EH (cell line): ENCODE data around the gene MMP15.
"Not testable (repeated sequence)": the region's sequence is repeated elsewhere in the genome, so short reads cannot be mapped to it uniquely, and the experiment has no call there.

ENCODE experiments used
- DNase-seq: peaks from one replicate; pipeline ENCODE4 v3.0.0-alpha.2; 2015; ENCODE audit warnings: low read depth

MMP15 gene

DNA sequence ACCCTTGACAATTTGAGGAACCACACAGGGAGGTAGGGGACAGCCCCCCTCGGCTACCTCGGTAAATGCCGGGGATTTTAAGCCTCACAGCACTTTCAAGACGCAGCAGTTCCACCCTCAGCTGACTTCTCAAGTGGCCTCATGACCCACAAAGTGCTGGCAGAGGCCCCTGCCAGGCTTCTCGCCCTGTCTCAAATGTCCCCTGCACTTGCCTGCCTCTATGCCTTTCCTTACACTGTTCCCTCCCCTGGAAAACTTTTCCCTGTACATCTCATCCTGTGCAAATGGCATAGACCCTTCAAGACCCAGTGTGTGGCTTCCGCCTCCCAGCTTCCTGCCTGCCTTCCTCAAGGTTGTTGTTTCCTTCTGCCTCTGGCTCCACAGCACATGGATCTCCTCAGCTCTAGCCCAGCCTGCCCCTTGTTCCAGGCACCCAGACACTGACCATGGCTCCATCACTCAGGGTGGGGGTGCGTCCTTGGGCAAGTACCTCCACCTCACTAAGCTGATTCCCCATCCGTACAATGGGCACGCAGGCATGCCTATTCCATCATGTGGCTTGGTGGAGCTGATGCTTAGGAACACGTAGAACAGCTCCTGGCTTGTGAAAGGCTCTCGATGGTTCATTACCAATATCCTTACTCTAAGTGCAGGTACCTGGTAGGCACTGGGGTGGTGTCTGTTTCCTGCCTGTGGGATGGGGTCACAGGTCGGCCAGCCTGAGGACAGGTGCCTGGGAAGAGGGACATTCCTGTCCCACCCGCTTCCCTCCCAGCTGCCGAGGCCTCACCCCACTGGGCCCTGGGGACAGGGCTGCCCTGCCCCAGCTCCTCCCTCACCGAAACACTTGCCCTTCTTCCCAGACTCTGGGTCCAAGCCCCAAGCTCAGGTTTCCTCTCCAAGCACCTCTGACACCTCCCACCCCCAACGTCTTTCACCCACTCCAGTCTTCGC is 24.0 kb downstream of the MMP15 start:
- DNase-seq: no peak

DNA sequence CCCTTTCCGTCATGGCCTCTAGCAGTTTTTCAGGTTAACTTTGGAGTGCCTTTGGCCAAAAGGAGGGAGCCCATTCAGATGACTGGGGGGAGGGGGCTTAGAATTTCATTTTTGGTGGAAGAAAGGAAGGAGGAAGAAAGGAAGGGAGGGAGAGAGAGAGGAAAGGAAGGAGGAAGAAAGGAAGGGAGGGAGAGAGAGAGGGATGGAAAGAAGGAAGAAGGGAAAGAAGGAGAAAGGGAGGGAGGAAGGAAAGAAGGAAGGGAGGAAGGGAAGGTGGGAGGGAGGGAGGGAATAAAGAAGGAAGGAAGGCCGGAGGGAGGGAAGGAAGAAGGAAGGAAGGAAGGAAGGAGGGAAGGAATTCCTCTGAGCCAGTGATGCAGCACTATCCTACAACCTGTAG is 25.7 kb downstream of the MMP15 start:
- no peak for DNase-seq

DNA sequence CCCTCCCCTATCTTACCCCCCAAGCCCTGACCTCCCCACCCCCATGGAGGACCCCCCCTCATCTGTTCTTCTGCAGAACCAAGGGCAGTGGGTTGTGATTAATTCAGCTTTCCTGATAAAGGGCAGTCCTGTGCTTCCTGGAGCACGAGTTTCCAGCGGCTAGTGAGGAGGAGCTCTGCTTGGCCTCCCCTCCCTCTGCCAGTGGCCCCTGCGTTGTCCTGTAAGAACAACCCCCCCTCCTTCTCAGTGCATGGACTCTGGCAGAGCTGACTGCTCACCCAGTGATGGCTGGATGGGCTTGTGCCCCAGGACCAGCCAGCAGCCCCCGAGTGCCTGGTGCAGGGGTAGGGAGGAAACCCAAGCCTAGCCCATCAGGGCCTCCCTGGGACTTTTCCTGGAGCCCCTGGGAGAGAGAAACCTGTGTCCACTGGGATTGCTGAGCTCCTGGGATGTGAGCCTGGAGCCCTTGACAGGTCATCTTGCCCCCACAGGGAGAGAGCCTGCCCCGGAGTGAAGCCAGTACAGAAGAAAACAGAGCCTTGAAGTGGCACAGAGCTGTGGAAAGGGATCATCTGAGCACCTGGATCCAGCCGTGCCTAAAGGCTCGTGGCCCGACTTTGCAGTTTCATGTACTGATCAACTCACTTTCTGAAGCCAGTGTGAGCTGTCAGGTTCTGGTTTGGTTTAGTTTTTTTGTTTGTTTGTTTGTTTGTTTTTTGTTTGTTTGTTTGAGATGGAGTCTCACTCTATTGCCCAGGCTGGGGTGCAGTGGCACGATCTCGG is 26.5 kb downstream of the MMP15 start:
- no peak for DNase-seq

DNA sequence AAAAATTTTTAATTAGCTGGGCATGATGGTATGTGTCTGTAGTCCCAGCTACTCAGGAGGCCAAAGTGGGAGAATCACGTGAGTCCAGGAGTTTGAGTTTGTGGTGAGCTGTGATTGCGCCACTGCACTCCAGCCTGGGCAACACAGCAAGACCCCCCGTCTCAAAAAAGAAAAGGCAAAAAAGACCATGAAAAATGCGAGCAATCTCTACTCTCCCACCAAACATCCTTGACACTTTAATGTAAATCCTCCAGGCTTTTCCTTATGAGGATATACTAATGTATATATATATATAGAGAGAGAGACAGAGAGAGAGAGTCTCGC is 28.1 kb downstream of the MMP15 start:
- no peak for DNase-seq

DNA sequence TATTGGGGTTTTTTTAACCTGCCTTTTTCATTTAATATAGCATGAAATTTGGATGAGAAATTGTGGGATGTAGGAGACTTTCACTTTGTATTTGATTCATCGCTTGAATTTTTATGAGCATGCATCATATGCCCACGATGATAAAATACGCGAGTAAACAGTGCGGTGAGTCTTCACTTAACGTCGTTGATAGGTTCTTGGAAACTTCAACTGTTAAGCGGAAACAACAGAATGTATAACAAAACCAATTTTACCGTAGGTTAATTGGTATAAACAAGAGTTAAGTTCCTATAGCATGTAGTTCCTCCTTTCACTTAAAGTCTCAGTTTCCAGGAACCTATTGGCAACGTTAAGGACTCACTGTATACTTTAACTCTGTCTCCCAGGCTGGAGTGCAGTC is 28.7 kb downstream of the MMP15 start:
- DNase-seq: no peak

DNA sequence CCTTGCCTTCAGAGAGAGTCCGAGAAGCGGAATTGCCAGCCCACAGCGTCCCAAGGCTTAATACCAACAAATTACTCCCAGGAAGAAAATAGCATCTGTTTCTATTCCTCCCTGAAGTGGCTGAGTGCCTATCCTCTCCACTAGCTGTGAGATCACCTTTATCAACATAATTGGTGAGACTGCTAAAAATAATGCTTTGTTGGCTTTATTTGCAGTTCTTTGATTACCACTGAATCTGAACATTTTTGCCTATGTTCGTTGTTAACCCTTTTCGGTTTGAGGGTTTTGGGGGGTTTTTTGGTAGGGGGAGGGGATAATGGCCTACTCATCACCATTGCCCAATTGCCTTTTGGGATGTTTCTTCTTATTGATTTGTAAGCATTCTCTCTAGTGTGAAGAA is 31.0 kb downstream of the MMP15 start:
- no peak for DNase-seq

DNA sequence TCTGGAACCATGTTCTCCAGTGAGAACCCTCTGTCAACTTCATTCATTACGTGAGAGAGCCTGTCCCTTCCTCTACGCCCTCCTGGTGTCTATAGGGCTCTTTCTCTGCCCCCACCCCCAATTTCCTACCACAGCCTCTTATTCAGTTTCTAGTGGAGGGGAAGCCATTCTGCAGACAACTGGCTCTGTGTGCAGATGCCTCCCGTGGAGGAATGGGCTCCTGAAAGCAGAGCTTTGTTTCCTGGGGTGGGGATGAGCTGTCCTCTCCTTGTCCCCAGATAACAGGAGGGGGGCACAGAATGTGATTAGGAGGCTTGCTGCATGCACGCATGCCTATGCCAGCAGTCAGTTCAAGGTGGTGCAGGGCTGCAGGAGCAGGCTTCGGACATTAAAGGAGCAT is 31.6 kb downstream of the MMP15 start:
- DNase-seq: no peak

DNA sequence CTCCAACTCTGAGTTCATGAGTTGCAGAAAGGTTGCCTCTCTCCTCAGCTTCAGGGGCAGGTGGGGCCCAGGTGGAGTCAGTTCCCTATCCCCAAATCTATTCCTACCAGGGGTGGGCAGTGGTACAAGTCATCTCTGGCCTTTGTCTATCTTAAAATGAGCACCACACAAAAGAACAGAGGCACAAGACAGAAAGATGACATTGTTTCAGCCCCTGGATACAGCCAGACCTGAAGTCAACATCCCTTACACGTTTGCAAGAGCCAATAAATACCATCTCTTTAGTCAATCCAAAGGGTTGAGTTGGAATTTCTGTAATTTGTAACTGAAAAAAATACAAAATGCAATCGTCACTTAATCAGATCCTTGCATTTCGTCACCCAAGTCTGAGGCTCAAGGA is 32.2 kb downstream of the MMP15 start:
- DNase-seq: no peak

DNA sequence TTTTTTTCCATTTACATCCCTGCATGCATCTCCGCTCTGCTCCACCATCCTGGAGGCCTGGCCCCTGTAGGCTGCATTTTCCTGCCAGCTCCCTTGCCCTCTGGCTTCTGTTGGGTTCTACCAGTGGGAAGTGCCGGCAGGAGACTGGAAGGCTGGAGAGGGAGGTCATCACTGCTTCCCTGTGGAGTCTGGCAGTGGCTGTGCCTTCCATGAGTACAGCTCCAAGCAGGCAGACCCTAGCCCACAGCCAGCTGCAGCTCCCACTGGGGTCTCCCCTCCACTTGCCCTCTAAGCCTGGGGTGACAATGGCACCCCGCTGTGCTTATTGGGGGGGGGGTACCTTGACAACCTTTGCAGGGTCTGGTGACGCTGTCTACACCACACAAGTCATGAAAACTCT is 37.3 kb downstream of the MMP15 start:
- no peak for DNase-seq

DNA sequence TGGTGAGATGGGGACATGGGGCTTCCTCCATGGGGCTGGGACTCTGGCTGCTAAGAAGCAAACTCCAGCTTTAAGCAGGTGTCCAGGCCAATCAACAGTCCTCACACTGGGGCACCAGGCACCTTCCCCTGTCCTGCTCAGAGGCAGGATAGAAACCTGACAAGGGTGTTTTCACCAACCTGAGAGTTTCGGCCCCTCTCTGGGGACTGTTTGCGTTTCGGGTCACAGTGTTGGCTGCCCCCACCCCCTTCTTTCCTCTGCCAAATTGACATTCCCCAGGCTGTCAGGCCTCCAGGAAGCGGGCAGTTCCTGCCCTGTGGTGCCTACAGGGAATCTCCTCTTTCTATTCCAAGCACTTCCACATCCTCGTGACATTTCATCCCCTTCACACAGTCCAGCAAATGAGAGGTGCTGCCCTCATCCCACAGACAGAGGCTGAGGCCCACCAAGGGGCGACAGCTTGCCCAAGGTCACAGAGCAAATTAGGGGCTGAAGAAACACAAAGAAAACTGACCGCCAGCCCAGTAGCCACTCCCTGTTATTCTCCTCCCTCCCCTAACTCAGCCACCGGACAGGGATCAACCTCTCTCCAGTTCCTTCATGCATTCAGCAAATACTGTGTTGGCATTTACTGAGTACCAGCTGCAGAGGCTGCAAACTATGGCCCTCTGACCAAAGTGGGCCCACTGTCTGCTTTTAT is 38.0 kb downstream of the MMP15 start:
- DNase-seq: no peak

DNA sequence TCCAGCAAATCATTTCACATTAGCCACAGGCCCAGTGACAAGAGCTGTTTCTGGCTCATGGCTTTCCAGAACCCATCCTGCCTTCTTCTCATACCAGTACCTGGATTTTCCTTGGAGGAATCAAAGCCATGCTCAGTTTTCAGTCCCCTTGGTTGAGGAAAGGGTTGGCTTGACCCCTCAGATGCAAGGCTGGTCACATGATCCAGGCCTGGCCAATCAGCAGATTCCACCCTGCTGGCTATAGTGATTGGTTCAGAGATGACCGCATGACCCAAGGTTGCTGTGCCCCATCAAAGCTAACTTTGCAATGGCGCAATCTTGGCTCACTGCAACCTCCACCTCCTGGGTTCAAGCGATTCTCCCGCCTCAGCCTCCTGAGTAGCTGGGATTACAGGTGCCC is 45.0 kb downstream of the MMP15 start:
- no peak for DNase-seq

DNA sequence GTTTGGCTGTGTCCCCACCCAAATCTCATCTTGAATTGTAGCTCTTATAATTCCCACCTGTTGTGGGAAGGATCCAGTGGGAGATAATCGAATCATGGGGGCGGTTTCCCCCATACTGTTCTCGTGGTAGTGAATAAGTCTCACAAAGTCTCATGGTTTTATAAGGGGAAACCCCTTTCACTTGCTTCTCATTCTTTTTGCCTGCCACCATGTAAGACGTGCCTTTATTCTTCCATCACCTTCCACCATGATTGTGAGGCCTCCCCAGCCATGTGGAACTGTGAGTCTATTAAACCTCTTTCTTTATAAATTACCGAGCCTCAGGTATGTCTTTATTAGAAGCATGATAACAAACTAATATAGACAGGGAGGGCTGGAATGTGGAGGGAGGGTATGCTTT is 46.6 kb downstream of the MMP15 start:
- DNase-seq: not testable (repeated sequence)

DNA sequence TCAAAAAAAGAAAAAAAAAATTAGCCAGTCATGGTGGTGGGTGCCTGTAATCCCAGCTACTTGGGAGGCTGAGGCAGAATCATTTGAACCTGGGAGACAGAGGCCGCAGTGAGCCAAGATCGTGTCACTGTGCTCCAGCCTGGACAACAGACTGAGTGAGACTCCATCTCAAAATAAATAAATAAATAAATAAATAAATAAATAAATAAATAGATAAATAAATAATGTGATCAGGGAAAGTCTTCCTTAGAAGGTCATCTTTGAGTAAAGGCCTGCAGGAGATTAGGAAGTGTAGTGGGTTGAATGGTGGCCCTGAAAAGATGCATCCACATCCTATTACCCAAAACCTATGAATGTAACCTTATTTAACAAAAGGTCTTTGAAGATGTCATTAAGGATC is 47.5 kb downstream of the MMP15 start:
- DNase-seq: not testable (repeated sequence)

DNA sequence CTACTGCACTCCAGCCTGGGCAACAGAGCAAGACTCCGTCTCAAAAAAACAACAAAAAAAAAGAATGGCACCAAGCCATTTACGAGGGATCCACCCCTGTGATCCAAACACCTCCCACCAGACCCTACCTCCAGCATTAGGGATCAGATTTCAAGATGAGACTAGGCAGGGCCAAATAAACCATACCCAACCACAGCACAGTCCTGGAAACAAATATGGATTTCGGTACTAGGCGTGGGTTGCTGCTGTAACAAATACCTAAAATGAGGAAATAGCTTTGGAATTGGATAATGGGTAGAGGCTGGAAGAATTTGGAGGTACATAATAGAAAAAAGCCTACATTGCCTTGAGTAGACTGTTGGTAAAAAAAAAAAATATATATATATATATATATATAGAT is 49.1 kb downstream of the MMP15 start:
- DNase-seq: no peak

DNA sequence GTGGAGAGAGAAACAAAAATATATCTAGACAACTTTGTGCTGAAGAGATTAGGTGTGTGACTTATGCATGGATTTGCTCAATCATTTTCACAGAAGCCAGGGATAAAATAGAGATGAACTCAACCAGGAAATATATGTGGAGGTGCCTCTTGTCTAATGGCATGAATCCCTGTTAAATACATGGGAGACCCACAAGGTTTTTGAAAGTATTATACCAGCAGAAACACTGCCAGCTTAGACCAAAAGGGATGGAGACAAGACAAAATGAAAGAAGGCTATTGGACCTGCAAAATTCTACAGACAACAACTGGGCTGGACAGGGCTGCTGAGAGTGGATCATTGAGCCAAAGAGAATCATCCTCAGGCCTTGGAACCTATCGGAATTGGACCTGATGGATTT is 51.0 kb downstream of the MMP15 start:
- no peak for DNase-seq

DNA sequence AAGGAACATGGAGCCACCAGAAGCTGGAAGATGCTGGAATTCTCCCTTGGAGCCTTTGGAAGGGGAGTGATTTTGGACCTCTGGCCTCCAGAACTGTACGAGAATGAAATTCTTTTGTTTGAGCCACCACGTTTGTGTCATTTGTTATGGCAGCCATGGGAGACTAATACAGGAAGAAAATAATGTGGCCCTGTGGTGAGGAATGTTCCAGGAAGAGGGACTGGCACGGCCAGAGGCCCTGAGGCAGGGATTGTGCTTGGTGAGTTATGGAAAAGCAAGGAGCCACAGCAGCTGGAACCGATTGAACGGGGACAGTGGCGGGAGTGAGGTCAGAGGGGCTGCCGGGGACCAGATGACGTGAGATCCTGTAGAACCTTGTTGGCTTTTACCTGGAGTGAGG is 52.2 kb downstream of the MMP15 start:
- no peak for DNase-seq

DNA sequence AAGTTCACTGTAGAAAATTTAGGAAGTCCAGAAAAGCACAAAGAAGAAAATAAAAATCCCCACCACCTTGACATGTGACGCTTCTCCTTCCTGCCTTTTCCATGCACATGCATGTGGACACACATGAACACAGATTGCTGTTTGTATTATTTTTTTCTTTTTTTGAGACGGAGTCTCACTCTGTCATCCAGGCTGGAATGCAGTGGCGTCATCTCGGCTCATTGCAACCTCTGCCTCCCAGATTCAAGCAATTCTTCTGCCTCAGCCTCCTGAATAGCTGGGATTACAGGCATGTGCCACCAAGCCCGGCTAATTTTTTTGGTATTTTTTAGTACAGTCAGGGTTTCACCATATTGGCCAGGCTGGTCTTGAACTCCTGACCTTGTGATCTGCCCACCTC is 55.1 kb downstream of the MMP15 start:
- DNase-seq: not testable (repeated sequence)

DNA sequence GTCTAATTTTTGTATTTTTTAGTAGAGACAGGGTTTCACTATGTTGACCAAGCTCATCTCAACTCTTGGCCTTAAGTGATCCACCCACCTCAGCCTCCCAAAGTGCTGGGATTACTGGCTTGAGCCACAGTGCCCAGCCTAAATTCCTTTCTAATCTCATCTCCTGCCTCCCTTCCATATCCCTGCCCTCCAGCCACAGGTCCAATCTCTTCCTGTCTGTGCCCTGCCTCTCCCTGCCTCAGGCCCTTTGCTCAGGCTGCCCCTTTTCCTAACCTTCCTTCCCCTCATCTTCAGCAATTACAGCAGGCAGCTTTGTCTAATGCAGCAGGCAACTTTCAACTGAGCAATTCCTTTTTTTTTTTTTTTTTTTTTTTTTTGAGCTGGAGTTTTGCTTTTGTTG is 56.8 kb downstream of the MMP15 start:
- no peak for DNase-seq

DNA sequence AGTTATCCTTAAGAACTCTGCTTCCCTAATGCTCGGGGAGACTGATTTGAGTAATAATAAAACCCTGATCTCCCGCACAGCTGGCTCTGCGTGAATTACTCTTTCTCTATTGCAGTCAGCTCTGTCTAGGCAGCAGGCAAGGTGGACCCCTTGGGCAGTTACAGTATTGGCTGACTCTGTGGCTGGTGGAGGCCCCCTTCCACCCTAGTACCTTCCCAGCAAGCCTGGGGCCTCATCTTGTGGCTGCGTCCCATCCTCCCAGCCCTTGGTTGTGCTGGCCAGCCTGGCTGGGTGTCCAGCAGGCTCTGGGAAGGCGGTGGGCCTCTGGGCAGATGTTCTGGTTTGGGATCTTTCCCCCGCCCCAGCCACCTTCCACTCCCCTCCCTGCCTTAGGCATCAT is 59.1 kb downstream of the MMP15 start:
- DNase-seq: no peak

DNA sequence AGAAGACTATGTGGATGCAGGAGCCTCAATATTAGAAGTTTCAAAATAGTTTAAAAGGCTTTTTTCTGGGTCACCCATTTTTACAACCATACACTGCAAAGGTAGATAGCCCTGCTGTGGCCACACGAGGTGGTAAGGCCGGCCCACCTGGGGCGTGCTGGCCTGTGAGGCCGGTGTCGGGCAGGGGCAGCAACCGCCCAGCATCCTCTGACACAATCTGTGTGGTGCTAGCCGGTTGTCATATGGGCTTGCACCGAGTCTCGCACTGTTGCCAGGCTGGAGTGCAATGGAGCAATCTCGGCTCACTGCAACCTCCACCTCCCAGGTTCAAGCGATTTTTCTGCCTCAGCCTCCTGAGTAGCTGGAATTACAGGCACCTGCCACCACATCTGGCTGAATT is 59.6 kb downstream of the MMP15 start:
- no peak for DNase-seq

DNA sequence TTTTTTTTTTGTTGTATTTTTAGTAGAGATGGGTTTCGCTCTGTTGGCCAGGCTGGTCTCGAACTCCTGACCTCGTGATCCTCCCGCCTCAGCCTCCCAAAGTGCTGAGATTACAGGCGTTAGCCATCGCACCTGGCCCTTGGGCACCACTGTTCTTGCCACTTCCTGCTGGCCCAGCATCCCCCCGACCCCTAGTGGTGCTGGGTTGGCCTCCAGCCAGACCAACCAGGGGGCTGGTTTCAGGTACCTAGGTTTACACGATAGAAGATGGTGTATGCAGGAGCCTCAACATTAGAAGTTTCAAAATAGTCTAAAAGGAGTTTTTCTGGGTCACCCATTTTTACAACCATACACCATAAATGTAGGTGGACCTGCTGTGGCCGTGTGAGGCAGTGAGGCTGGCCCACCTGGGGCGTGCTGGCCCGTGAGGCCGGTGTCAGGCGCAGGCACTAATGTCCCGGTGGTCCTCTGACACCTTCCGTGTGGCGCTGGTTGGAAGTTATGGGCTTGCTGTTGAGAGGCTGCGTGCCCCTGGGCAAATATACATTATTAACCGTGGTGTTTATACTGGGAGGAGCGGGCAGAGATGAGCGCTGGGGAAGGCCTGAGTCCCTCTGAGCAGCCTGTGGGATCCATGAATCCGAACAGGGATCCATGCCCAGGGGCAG is 60.2 kb downstream of the MMP15 start:
- DNase-seq: no peak
